ENCODE measurements around the gene DNAJC7. TPM values are rescaled to one million over a fixed set of nuclear protein-coding genes. Genes with fewer than 3 reads are reported as not detected.
A peak's percentile ranks its signal among the peaks of the same experiment; 100 is the strongest.

Gene DNAJC7
- total and polyA plus RNA-seq, 7 donors: 66.3 to 142 (median 86.3) TPM

DNA sequence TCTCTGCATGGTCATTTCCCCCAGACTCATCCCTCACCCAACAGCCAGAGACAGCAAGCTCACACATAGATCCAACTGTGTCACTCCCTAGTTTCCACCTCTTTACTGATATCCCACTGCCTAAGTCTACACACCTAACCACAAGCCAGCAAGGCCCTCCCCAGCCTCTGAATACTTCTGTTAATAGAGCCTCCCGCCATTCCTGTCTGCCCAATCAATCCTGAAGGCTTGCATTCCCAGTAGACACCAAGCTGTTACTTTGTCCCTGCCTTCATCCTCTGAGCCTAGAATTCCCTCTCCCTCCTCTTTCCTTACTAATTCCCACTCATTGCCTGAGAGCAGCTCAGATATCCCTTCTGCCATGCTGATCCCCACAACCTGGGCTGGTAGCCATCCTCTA lies 28.5 kb upstream of the DNAJC7 start:
- ATAC-seq: no peak
- H3K4me3 ChIP-seq: no peak overlapping the region
- WGBS, 3 donors: 81 to 87% (median 86%) methylated on average over 1 of the region's 1 CpG

DNA sequence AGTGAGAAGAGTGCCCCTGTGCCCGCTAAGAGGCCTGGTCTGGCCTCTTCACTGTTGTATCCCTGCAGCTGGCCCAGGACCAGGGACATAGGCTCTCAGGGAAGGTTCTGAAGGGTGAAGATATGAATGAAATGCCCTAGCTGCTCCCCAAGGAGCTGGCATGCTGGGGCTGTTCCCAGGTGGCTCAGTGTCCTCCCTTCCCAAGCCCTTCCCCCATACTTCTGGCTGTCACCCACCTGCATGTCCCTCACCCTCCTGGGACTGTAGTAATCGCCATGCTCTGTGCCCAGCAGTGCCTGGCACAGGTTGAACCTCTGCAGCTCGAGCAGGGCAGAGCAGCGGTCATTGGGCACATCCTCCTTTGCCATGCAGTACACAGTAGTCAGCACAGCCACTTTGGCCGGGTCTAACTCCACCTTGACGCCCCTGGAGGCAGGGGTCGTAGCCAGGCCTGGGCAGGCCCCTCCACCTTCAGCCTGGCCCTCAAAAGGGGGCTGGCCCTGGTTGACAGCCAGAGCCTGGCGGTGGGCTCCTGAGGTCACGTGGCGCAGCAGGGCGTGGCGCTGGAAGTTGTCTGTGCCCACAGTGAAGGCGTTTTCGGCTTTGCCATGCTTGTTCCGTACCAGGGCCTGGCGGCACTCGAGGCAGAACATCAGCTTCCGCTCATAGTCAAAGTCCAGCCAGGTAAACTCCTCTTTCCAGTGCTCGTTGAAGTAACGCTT lies 25.5 kb upstream of the DNAJC7 start:
- 84 to 88% (median 88%) methylated on average over 20 of the region's 20 CpGs for WGBS, 3 donors
- no peak overlapping the region for H3K4me3 ChIP-seq

More for the DNA sequence above, 28.5 kb upstream of the DNAJC7 start:
- no peaks in the 10 kb centered on the region for H3K9me3 ChIP-seq
- H3K36me3 ChIP-seq (ENCODE audit: insufficient read depth in 1 of 2, low read depth in 1 of 2): no peaks in the 10 kb centered on the region
- TF ChIP-seq, protein P1, sequence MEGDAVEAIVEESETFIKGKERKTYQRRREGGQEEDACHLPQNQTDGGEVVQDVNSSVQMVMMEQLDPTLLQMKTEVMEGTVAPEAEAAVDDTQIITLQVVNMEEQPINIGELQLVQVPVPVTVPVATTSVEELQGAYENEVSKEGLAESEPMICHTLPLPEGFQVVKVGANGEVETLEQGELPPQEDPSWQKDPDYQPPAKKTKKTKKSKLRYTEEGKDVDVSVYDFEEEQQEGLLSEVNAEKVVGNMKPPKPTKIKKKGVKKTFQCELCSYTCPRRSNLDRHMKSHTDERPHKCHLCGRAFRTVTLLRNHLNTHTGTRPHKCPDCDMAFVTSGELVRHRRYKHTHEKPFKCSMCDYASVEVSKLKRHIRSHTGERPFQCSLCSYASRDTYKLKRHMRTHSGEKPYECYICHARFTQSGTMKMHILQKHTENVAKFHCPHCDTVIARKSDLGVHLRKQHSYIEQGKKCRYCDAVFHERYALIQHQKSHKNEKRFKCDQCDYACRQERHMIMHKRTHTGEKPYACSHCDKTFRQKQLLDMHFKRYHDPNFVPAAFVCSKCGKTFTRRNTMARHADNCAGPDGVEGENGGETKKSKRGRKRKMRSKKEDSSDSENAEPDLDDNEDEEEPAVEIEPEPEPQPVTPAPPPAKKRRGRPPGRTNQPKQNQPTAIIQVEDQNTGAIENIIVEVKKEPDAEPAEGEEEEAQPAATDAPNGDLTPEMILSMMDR (IDR thresholded peaks at IDR 0.05): no peak
- no peak overlapping the region for H3K27ac ChIP-seq
- H3K4me1 ChIP-seq: peaks cover 4% of the 10 kb centered on the region
- no peaks in the 10 kb centered on the region for H3K27me3 ChIP-seq (ENCODE audit: insufficient read depth in 3 of 3, low read length in 2 of 3)
- intact Hi-C loops (cut with DNase I): no loop called here
- no peak for DNase-seq

DNA sequence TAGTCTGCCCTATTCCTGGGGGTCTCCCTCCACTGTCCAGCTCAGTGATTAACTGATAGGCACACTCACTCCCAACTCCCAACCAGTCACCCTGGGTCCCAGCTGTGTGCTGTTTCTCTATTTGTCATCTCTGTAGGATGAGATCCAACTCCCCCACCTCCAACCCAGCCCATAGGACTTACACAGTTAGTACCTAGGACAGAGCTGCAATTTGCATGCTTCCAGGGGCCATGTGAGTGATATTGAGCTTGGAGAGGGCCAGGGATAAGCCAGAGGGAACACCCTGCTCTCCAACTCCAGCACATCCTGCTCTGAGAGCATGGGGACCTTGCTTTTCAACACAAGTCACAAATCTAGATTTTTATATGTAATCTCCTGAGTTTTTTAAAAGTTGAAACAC lies 24.4 kb upstream of the DNAJC7 start:
- TF ChIP-seq, protein P1 (IDR thresholded peaks at IDR 0.05): no peak
- intact Hi-C loops (cut with DNase I): no loop called here
- no peak for DNase-seq
- Histone ChIP-seq H3K9me3 (no peaks in the 10 kb centered on the region), H3K27ac (no peak overlapping the region), H3K27me3 (ENCODE audit: insufficient read depth in 3 of 3, low read length in 2 of 3) (peaks cover 0 to 2% (median 0%) of the 10 kb centered on the region in 3 donors), H3K36me3 (ENCODE audit: insufficient read depth in 1 of 2, low read depth in 1 of 2) (no peaks in the 10 kb centered on the region), H3K4me3 (no peak overlapping the region), H3K4me1 (no peaks in the 10 kb centered on the region)
- ATAC-seq: no peak

More for the DNA sequence above, 25.5 kb upstream of the DNAJC7 start:
- TF ChIP-seq, protein P1 (IDR thresholded peaks at IDR 0.05): no peak
- intact Hi-C loops (cut with DNase I): no loop called here
- Histone ChIP-seq H3K36me3 (ENCODE audit: insufficient read depth in 1 of 2, low read depth in 1 of 2) (no peaks in the 10 kb centered on the region), H3K27me3 (ENCODE audit: insufficient read depth in 3 of 3, low read length in 2 of 3) (peaks cover 0 to 2% (median 0%) of the 10 kb centered on the region in 3 donors), H3K9me3 (no peaks in the 10 kb centered on the region), H3K27ac (no peak overlapping the region), H3K4me1 (no peaks in the 10 kb centered on the region)
- peak in 1 of 4 donors; percentile 42 for ATAC-seq
- DNase-seq: no peak

DNA sequence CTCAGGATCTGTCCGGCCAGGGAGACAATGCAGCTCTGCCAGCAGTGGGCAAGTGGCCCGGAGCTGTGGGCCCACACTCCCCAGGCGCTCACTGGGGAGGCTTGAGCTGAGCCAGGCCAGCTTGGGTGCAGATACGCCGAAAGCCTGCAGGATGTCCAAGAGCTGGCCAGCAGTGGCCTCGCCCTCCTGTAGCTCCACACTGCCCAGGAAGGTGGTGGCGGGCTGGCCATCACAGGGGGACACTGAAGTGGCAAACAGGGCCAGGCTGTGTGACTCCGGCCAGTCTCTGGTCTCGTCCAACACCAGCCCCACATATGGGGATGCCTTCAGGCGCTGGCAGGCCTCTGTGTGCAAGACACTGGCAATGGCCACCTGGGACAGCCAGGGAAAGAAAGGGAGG lies 23.6 kb upstream of the DNAJC7 start:
- Histone ChIP-seq H3K36me3 (ENCODE audit: insufficient read depth in 1 of 2, low read depth in 1 of 2) (no peaks in the 10 kb centered on the region), H3K4me3 (no peak overlapping the region), H3K27me3 (ENCODE audit: insufficient read depth in 3 of 3, low read length in 2 of 3) (peaks cover 0 to 2% (median 0%) of the 10 kb centered on the region in 3 donors), H3K4me1 (no peaks in the 10 kb centered on the region), H3K9me3 (no peaks in the 10 kb centered on the region), H3K27ac (no peak overlapping the region)
- intact Hi-C loops (cut with DNase I): no loop called here
- TF ChIP-seq, protein P1 (IDR thresholded peaks at IDR 0.05): no peak
- ATAC-seq (no peak), DNase-seq (no peak)
- WGBS, 3 donors: 88 to 95% (median 94%) methylated on average over 9 to 10 of the region's 10 CpGs

Data from psoas muscle (tissue), 8 donors.